H1 (cell line): Measurements from ENCODE around the gene HMCN1. TPM values are rescaled to one million over a fixed set of nuclear protein-coding genes. Genes with fewer than 3 reads are reported as not detected.

Experiments
- CTCF ChIA-PET: fragments of 300-600 bp; sonication (Branson Sonifier 250); formaldehyde crosslinking; loops from one replicate; lab custom pipeline; 2021; ENCODE audit not compliant: partially characterized antibody; lab: Charles Lee
- POLR2A ChIA-PET: fragments of 300-600 bp; sonication (Branson Sonifier 250); formaldehyde crosslinking; loops from one replicate; lab custom pipeline; 2021; ENCODE audit warnings: inconsistent platforms; ENCODE audit not compliant: partially characterized antibody; lab: Charles Lee
- DNase-seq, 2 experiments: peaks; one replicate each; pipeline versions ENCODE4 v3.0.0 to v3.0.0-alpha.2; 2010 to 2022; ENCODE audit warnings: low spot score in 2 of 2, low read depth in 1 of 2, mixed read lengths in 1 of 2
- FAIRE-seq: peaks from 2 replicates; lab custom pipeline; 2011; peaks lifted over from hg19 to GRCh38; lab: Jason Lieb, UNC
- H2AFZ ChIP-seq: 2 replicates; pipeline ENCODE4 v1.8.1; 2012; ENCODE audit warnings: low read length, inconsistent platforms
- H2AK5ac ChIP-seq: 2 replicates; pipeline ENCODE4 v1.6.1; 2013; ENCODE audit warnings: low read depth, low read length
- H2BK120ac ChIP-seq: replicated peaks from 2 replicates; pipeline ENCODE3; 2013; ENCODE audit warnings: low read depth, low read length, inconsistent platforms
- H2BK12ac ChIP-seq: 2 replicates; pipeline ENCODE4 v1.6.1; 2013; ENCODE audit warnings: low read depth, low read length
- H2BK15ac ChIP-seq: 2 replicates; pipeline ENCODE4 v1.6.1; 2013; ENCODE audit warnings: low read length
- H2BK20ac ChIP-seq: 2 replicates; pipeline ENCODE4 v1.6.1; 2013; ENCODE audit warnings: low read length
- H2BK5ac ChIP-seq: 2 replicates; pipeline ENCODE4 v1.6.1; 2013; ENCODE audit warnings: low read depth, low read length
- H3K14ac ChIP-seq: 2 replicates; pipeline ENCODE4 v1.6.1; 2013; ENCODE audit warnings: inconsistent platforms; ENCODE audit not compliant: insufficient read length
- H3K18ac ChIP-seq: 2 replicates; pipeline ENCODE4 v1.6.1; 2013; ENCODE audit warnings: low read length; ENCODE audit errors: extremely low read depth
- H3K23ac ChIP-seq: 2 replicates; pipeline ENCODE4 v1.6.1; 2013; ENCODE audit warnings: inconsistent platforms; ENCODE audit not compliant: insufficient read length
- H3K23me2 ChIP-seq: 2 replicates; pipeline ENCODE4 v1.6.1; 2013; ENCODE audit warnings: low read depth, low read length
- H3K27ac ChIP-seq: 2 replicates; pipeline ENCODE4 v1.6.1; 2011; ENCODE audit warnings: low read depth, low read length, inconsistent platforms
- H3K27me3 ChIP-seq, 4 experiments: replicated peaks in 1 of 4; 1 replicate in 1 of 4; 2 replicates in 3 of 4; pipeline versions ENCODE4 v1.6.1 to v1.8.1; 2011 to 2013; ENCODE audit warnings: low read length in 3 of 4, mild to moderate bottlenecking in 3 of 4, inconsistent platforms in 2 of 4, mixed read lengths in 2 of 4, moderate library complexity in 1 of 4; ENCODE audit not compliant: control insufficient read depth in 3 of 4, insufficient read depth in 3 of 4; ENCODE audit errors: extremely low read depth in 1 of 4
- H3K36me3 ChIP-seq, 4 experiments: 2 replicates each; pipeline versions ENCODE4 v1.6.1 to v1.8.1; 2011 to 2013; ENCODE audit warnings: mild to moderate bottlenecking in 4 of 4, low read length in 3 of 4, moderate library complexity in 2 of 4, control low read depth in 1 of 4, inconsistent platforms in 1 of 4; ENCODE audit not compliant: insufficient read depth in 4 of 4, control insufficient read depth in 2 of 4
- H3K4ac ChIP-seq: replicated peaks from 2 replicates; pipeline ENCODE3; 2013; ENCODE audit warnings: low read length, low read depth, mixed read lengths, inconsistent platforms; ENCODE audit not compliant: insufficient read length
- H3K4me1 ChIP-seq, 4 experiments: replicated peaks in 1 of 4; 1 replicate in 1 of 4; 2 replicates in 3 of 4; pipeline versions ENCODE4 v1.6.1 to v1.8.1; 2011 to 2013; ENCODE audit warnings: low read length in 3 of 4, inconsistent platforms in 2 of 4, mixed read lengths in 1 of 4; ENCODE audit not compliant: insufficient read depth in 4 of 4, control insufficient read depth in 3 of 4
- H3K4me2 ChIP-seq, 2 experiments: 2 replicates each; pipeline versions ENCODE4 v1.6.1 to v1.8.1; 2011 to 2013; ENCODE audit warnings: low read depth in 2 of 2, low read length in 2 of 2, control low read depth in 1 of 2, inconsistent platforms in 1 of 2, mild to moderate bottlenecking in 1 of 2; ENCODE audit not compliant: insufficient read depth in 1 of 2
- H3K4me3 ChIP-seq, 4 experiments: fragments of 200-600, 300-600 bp in 1 of 4; sonication (generic), shearing (Covaris generic), sonication (Bioruptor Twin) in 1 of 4; 2 replicates each; pipeline versions ENCODE4 v1.5.1 to v1.8.1; 2011 to 2016; ENCODE audit warnings: low read length in 4 of 4, low read depth in 3 of 4, control low read depth in 2 of 4, inconsistent platforms in 2 of 4, mild to moderate bottlenecking in 2 of 4, mixed read lengths in 1 of 4, moderate library complexity in 1 of 4; ENCODE audit not compliant: insufficient read depth in 2 of 4; ENCODE audit errors: extremely low read depth in 1 of 4
- H3K56ac ChIP-seq: replicated peaks from 2 replicates; pipeline ENCODE3; 2013; ENCODE audit warnings: low read depth, mild to moderate bottlenecking, mixed read lengths, low read length, inconsistent platforms; ENCODE audit not compliant: insufficient read length
- H3K79me1 ChIP-seq: 2 replicates; pipeline ENCODE4 v1.6.1; 2013; ENCODE audit warnings: low read depth, low read length, control low read depth
- H3K79me2 ChIP-seq, 2 experiments: 2 replicates each; pipeline versions ENCODE4 v1.6.1 to v1.8.1; 2012 to 2013; ENCODE audit warnings: low read length in 2 of 2, mild to moderate bottlenecking in 2 of 2, inconsistent platforms in 1 of 2; ENCODE audit not compliant: insufficient read depth in 2 of 2, control insufficient read depth in 1 of 2
- H3K9ac ChIP-seq, 4 experiments: replicated peaks in 1 of 4; 1 replicate in 1 of 4; 2 replicates in 3 of 4; pipeline versions ENCODE4 v1.6.1 to v1.8.1; 2011 to 2013; ENCODE audit warnings: low read depth in 3 of 4, low read length in 3 of 4, control low read depth in 2 of 4, mild to moderate bottlenecking in 2 of 4, moderate library complexity in 2 of 4, inconsistent platforms in 1 of 4; ENCODE audit errors: extremely low read depth in 1 of 4
- H3K9me3 ChIP-seq, 2 experiments: 2 replicates each; pipeline versions ENCODE4 v1.6.1 to v1.8.1; 2012 to 2013; ENCODE audit warnings: mild to moderate bottlenecking in 2 of 2, moderate library complexity in 2 of 2, control low read depth in 1 of 2, inconsistent platforms in 1 of 2, low read depth in 1 of 2, low read length in 1 of 2, mixed read lengths in 1 of 2; ENCODE audit not compliant: insufficient read depth in 2 of 2
- H4K20me1 ChIP-seq, 2 experiments: replicated peaks in 1 of 2; 2 replicates each; pipeline versions ENCODE3 to v1.8.1; 2011 to 2013; ENCODE audit warnings: inconsistent platforms in 2 of 2, low read length in 2 of 2, mild to moderate bottlenecking in 1 of 2; ENCODE audit not compliant: insufficient read depth in 2 of 2, control insufficient read depth in 1 of 2
- H4K5ac ChIP-seq: 2 replicates; pipeline ENCODE4 v1.6.1; 2013; ENCODE audit warnings: low read length, low read depth, mixed read lengths, inconsistent platforms; ENCODE audit not compliant: insufficient read length
- H4K8ac ChIP-seq: 2 replicates; pipeline ENCODE4 v1.8.0; 2013; ENCODE audit warnings: mild to moderate bottlenecking, moderate library complexity, low read length, inconsistent platforms; ENCODE audit not compliant: insufficient read depth; ENCODE audit errors: extremely low read depth
- H4K91ac ChIP-seq: replicated peaks from 2 replicates; pipeline ENCODE3; 2013; ENCODE audit warnings: low read length, mixed read lengths, inconsistent platforms; ENCODE audit not compliant: insufficient read length
- KDM5A ChIP-seq: fragments of 200-600 bp; IDR thresholded peaks from 2 replicates; pipeline ENCODE4 v1.7.1; 2012; ENCODE audit warnings: mild to moderate bottlenecking, low read length, inconsistent platforms, mixed read lengths
- WGBS, 2 experiments: shearing (Covaris generic) in 1 of 2; methylation state at CpG; one replicate each; pipeline versions ENCODE4 v1.1.6 to v1.1.7; 2013 to 2015; ENCODE audit warnings: low lambda C conversion rate in 2 of 2, mixed read lengths in 2 of 2, inconsistent platforms in 1 of 2, low coverage in 1 of 2, missing lambda C conversion rate in 1 of 2; ENCODE audit not compliant: insufficient replicate concordance in 2 of 2, insufficient coverage in 1 of 2, insufficient read length in 1 of 2; ENCODE audit errors: extremely low coverage in 1 of 2, missing lambda C conversion rate in 1 of 2; 5-methylcytosine and 5-hydroxymethylcytosine counted together
- polyA plus RNA-seq, 7 experiments: library from polyadenylated mRNA; depleted of rRNA in 3 of 7; stranded (reverse) in 5 of 7; unstranded in 2 of 7; fragments of >200 nt in 5 of 7; fragments of 200-250 nt in 2 of 7; gene quantifications; 1 replicate in 5 of 7; 2 replicates in 1 of 7; 4 replicates in 1 of 7; pipeline versions ENCODE4 v1.2.1 to v1.2.3, GENCODE V29; 2011 to 2013; ENCODE audit warnings: missing spikeins in 2 of 7, mixed read lengths in 2 of 7
- total RNA-seq: library from RNA; stranded (reverse); fragmentation: NEBNext Ultra II Directional; extraction: Animal tissue kit (Norgen Biotek cat#: 25700); gene quantifications from 2 replicates; pipeline ENCODE4 v1.2.1, GENCODE V29; 2021

Gene HMCN1
- total and polyA plus RNA-seq, 2 of the 8 experiments (the other 6 are each of a cell fraction or from before 2014, with no cell fraction given): 13.8 to 14.6 TPM

DNA sequence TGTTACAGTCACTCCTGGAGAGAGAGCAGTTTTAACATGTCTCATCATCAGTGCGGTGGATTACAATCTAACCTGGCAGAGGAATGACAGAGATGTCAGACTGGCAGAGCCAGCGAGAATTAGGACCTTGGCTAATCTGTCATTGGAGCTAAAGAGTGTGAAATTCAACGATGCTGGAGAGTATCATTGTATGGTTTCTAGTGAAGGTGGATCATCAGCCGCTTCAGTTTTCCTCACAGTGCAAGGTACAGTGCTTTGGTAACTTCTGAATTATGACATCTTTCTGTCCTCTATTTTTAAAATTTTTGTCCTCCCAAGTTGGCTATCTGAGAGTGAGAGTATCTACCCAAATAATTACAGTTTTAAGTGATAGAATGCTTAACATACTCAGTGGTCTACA is 199.4 kb downstream of the HMCN1 start:
- FAIRE-seq (no peak), DNase-seq (no peak)
- TF ChIP-seq KDM5A: no peak
- Histone ChIP-seq H2BK5ac (no peak overlapping the region), H3K23ac (no peak overlapping the region), H3K27me3 (no peaks in the 10 kb centered on the region), H3K23me2 (no peaks in the 10 kb centered on the region), H2BK15ac (no peak overlapping the region), H3K9ac (no peak overlapping the region), H2BK20ac (no peak overlapping the region), H3K18ac (no peak overlapping the region), H3K4me1 (no peaks in the 10 kb centered on the region), H2BK12ac (no peak overlapping the region; the same call in 1 of the 2 replicates), H4K20me1 (no peaks in the 10 kb centered on the region), H2AFZ (no peak overlapping the region), H3K36me3 (no peaks in the 10 kb centered on the region), H3K9me3 (0 out of 4 replicates have a peak, but pooled peaks cover 2 to 3% of the 10 kb centered on the region in 2 experiments), H3K14ac (no peak overlapping the region), H3K4me3 (no peak overlapping the region), H4K5ac (no peak overlapping the region), H4K8ac (no peak overlapping the region), H3K56ac (no peak overlapping the region), H2BK120ac (no peak overlapping the region), H3K27ac (no peak overlapping the region), H4K91ac (no peak overlapping the region), H3K79me1 (no peaks in the 10 kb centered on the region), H2AK5ac (no peak overlapping the region), H3K4me2 (no peak overlapping the region), H3K79me2 (no peaks in the 10 kb centered on the region), H3K4ac (no peak overlapping the region)
- CTCF ChIA-PET: interaction anchor here (0.6 to 1.0 kb wide), 2 partner anchors 40 to 262 kb away, joined by 3 read pairs; no protein-coding TSS in a partner anchor
- POLR2A ChIA-PET: no interaction called here
- WGBS, 2 experiments: 92% methylated on average over 4 of the region's 4 CpGs; no CpG with 5 or more reads in 1 of the 2 experiments
